GM12801 (cell line): ENCODE measurements around the gene RMDN2.

Experiments used
- TF ChIP-seq, protein P1 (sequence below): IDR thresholded peaks from one replicate; pipeline ENCODE4 v1.5.1; 2011; ENCODE audit warnings: control low read depth; ENCODE audit not compliant: insufficient read length; ENCODE audit errors: extremely low read depth

RMDN2 gene

DNA sequence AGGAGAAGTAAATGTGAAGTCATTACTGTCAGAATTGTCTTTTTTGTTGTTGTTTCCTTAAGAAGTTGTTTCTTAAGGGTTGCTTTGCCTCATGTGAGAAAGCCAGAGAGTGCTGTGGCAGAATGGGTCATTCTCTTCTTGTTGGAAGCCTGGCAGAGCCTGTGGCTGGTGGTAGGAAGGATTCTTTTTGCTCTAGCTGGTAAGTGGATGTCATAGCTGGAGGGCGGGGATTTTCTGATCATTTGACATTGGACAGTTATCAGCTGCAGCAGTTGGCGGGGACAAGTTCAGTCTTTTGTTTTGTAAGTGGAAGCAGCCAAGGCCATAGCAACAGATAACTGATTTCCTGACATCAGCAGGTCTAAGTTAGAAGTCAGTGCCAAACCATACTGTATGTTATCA lies 5.5 kb upstream of the RMDN2 start:
- TF ChIP-seq, protein P1, sequence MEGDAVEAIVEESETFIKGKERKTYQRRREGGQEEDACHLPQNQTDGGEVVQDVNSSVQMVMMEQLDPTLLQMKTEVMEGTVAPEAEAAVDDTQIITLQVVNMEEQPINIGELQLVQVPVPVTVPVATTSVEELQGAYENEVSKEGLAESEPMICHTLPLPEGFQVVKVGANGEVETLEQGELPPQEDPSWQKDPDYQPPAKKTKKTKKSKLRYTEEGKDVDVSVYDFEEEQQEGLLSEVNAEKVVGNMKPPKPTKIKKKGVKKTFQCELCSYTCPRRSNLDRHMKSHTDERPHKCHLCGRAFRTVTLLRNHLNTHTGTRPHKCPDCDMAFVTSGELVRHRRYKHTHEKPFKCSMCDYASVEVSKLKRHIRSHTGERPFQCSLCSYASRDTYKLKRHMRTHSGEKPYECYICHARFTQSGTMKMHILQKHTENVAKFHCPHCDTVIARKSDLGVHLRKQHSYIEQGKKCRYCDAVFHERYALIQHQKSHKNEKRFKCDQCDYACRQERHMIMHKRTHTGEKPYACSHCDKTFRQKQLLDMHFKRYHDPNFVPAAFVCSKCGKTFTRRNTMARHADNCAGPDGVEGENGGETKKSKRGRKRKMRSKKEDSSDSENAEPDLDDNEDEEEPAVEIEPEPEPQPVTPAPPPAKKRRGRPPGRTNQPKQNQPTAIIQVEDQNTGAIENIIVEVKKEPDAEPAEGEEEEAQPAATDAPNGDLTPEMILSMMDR: no peak

DNA sequence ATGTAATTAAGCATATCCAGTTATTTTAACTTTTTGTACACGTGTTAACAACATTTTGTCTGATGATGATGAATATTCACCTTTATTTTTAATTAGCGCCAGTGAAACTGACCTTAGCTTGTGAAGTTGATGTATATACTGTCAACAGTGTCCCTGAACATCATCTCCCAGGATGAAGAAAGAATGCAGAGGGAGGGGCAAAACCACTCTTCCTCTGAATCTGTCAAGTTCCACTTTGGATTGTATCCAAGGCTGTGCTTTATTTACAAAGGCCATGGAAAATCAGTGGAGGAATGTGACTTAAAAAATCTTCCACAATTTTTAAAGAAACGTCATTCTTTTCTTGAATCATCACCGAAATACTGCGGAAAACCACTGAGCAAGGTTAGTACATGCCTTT lies 4.5 kb upstream of the RMDN2 start:
- TF ChIP-seq, protein P1: no peak

DNA sequence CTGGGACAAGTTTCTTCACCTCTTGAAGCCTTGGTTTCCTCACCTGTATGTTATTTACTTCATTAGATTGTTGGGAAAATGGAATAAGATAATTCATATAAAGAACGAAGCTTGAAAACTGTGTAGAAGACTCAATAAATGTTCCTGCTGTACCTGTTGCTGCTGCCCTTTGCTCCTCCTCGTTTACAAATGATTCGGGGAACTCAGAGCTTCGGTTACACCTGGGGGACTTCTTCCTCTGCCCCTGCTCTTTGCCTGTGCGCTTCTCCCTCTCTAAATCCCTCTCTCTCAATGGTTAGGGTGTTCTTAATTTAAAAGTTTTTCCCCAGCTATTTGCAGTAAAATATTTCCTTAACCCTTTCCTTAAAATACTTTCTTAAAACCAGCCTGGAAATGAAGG lies 3.3 kb upstream of the RMDN2 start:
- TF ChIP-seq, protein P1: no peak

DNA sequence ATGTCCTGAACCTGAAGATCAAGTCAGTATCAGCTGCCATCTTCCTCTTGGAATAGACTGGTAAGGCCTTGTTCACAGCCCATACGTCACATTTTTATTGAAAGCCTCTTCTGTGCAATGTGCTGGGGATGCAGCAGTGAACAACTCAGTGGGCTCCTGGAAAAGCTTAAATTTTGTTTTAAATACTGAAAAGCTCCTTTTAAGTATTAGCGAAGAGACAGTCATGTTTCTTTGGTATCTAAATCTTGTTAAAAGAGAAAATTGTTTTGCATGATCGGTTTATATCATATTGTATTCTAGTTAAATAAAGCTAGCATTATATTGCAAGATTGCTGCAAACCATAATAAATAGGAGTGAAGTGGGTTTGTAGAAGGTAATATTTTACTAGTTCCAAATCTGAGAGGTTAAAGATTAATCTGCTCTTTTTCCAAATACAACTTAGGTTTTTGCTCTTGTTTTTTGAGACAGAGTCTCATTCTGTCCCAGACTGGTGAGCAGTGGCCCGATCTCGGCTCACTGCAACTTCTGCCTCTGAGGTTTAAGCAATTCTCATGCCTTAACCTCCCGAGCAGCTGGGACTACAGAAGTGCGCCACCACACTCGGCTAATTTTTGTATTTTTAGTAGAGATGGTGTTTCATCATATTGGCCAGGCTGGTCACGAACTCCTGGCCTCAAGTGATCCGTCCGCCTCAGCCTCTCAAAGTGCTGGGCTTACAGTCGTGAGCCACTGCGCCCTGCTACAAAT lies 1.6 kb upstream of the RMDN2 start:
- TF ChIP-seq, protein P1: no peak

DNA sequence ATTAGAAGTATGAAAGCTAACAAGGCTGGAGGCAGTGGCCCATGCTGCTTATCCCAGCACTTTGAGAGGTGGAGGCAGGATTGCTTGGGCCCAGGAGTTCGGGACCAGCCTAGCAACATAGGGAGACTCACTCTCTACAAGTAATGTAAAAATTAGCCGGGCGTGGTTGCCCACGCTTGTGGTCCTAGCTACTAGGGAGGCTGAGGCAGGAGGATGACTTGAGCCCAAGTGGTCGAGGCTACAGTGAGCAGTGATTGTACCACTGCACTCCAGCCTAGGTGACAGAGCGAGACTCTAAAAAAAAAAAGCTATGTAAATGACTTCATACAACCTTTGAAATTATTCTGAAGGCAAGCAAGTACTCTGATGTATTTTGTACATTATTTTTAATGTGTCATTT lies 1.5 kb downstream of the RMDN2 start:
- TF ChIP-seq, protein P1: no peak

DNA sequence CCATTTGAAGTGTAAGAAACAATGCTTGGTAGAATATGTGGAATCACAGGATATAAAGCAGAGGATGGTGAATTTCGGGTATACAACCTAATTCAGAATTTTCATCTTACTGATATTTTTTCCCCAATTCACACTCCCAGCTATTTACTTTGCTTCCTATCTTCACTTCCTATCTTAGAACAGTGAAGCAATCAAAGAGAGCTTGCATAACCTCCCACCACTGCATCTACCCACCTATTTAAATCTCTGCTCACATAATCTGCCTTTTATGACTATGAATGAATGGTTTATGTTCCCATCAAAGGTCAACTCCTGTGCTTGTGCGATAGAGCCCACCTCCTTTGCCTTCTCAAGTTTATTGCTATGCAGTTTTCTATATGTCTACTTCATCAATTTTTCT lies 3.3 kb downstream of the RMDN2 start:
- TF ChIP-seq, protein P1: no peak

DNA sequence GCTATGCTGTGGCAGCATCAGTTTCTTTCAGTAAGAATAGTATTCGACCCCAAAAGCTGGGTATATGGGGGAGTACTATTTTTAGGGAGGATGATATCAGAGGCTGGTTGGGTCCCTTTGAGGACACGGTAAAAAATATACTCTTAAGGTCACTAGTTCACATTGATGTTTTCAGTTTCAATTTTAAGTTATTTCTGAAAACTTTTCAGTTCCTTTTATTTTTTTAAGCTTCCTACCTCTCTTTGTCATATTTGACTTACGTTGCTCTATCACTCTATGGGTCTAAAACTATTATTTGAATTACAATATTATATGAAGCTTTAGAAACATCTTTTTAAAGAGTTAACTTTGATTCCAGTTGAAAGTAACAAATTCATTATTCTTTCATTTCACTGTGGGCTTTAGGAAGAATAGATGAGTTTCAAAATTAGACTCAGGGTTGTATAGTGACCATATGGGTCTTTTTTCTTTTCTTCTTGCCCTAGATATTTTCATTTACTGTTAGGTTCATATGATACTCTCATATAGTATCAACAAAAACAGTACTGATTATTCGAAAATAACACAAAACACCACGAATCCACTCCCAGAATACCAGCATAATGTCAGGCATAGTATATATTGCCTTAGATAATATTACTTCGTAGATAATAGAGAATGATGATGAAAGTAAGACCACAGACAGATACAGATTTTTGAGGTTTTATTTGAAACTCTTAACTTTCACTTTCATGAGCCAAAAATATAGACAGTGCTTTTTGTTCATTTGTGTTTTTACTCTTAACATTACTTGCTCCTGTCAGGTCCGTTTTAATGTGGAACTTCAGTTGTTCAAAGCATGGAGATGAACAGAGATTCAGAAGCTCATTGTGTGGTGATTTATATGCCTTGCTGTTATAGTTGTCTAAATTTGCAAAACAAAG lies 9.8 kb downstream of the RMDN2 start:
- TF ChIP-seq, protein P1: no peak
